Stimulated activated CD8-positive, alpha-beta memory T cell treated with anti-CD3 and anti-CD28 coated beads, Interleukin-7, amount 100 ng/mL, for 48 hours (primary cell): ENCODE measurements around the gene SZT2.
"Not testable (repeated sequence)": the region's sequence is repeated elsewhere in the genome, so short reads cannot be mapped to it uniquely, and the experiment has no call there.

ENCODE experiments used
- DNase-seq, 2 donors: peaks; one replicate each; pipeline ENCODE4 v3.0.0-alpha.2; 2020; ENCODE audit warnings: low read depth in 1 of 2; ENCODE audit errors: extremely low read depth in 1 of 2

SZT2 gene

GRCh38 chr1:43477716-43478115 lies 88.0 kb downstream of the SZT2 start:
- DNase-seq, result no peak

GRCh38 chr1:43479414-43479813 lies 89.7 kb downstream of the SZT2 start:
- DNase-seq, result no peak

- no peak for DNase-seq
Observed at GRCh38 chr1:43481491-43481890, 91.8 kb downstream of the SZT2 start.

GRCh38 chr1:43482215-43482614 lies 92.5 kb downstream of the SZT2 start:
- no peak for DNase-seq

- DNase-seq, result no peak
Observed at GRCh38 chr1:43484367-43484766, 94.7 kb downstream of the SZT2 start.

- no peak for DNase-seq
Observed at GRCh38 chr1:43488165-43488564, 98.5 kb downstream of the SZT2 start.

- DNase-seq, result no peak
Observed at GRCh38 chr1:43491061-43491460, 101.4 kb downstream of the SZT2 start.

- no peak for DNase-seq
Observed at GRCh38 chr1:43492826-43493225, 103.1 kb downstream of the SZT2 start.

GRCh38 chr1:43493661-43494450 lies 104.2 kb downstream of the SZT2 start:
- no peak for DNase-seq

- DNase-seq, result no peak
Observed at GRCh38 chr1:43495204-43495603, 105.5 kb downstream of the SZT2 start.

GRCh38 chr1:43499898-43500297 lies 110.2 kb downstream of the SZT2 start:
- DNase-seq, result no peak

GRCh38 chr1:43501806-43502205 lies 112.1 kb downstream of the SZT2 start:
- DNase-seq, result not testable (repeated sequence)

GRCh38 chr1:43503534-43503933 lies 113.8 kb downstream of the SZT2 start:
- no peak for DNase-seq
